OCI-LY1 (cell line): ENCODE results near the gene DCDC1.

ENCODE experiments used
- CTCF ChIP-seq: fragments of 200-600 bp; sonication (generic), shearing (Covaris generic); IDR thresholded peaks from 2 replicates; pipeline ENCODE4 v1.5.1; 2017; ENCODE audit warnings: mild to moderate bottlenecking, antibody characterized with exemption, low read length, moderate library complexity, mixed read lengths
- EZH2 ChIP-seq: fragments of 200-600 bp; sonication (generic), shearing (Covaris generic); IDR thresholded peaks from 2 replicates; pipeline ENCODE4 v1.8.0; 2017; ENCODE audit warnings: borderline replicate concordance, mixed run types, mild to moderate bottlenecking, antibody characterized with exemption, low read length, moderate library complexity, mixed read lengths

- no peak for TF ChIP-seq CTCF
- TF ChIP-seq EZH2 = no peak
Observed at GRCh38 chr11:30861064-30861463, 508.5 kb downstream of the DCDC1 start.
